GM18858 (cell line): ENCODE data around the gene HS6ST2.
"Not testable (repeated sequence)": the region's sequence is repeated elsewhere in the genome, so short reads cannot be mapped to it uniquely, and the experiment has no call there.

Experiments
- ATAC-seq: cut with Tn5 transposase; IDR thresholded peaks from one replicate; pipeline ENCODE4 v1.9.1; 2021; ENCODE audit not compliant: unreplicated experiment

The HS6ST2 gene

DNA sequence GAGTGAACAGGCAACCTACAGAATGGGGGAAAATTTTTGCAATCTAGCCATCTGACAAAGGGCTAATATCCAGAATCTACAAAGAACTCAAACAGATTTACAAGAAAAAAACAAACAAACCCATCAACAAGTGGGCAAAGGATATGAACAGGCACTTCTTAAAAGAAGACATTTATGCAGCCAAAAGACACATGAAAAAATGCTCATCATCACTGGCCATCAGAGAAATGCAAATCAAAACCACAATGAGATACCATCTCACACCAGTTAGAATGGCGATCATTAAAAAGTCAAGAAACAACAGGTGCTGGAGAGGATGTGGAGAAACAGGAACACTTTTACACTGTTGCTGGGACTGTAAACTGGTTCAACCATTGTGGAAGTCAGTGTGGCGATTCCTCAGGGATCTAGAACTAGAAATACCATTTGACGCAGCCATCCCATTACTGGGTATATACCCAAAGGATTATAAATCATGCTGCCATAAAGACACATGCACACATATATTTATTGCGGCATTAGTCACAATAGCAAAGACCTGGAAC is 13.3 kb downstream of the HS6ST2 start:
- ATAC-seq, result not testable (repeated sequence)

DNA sequence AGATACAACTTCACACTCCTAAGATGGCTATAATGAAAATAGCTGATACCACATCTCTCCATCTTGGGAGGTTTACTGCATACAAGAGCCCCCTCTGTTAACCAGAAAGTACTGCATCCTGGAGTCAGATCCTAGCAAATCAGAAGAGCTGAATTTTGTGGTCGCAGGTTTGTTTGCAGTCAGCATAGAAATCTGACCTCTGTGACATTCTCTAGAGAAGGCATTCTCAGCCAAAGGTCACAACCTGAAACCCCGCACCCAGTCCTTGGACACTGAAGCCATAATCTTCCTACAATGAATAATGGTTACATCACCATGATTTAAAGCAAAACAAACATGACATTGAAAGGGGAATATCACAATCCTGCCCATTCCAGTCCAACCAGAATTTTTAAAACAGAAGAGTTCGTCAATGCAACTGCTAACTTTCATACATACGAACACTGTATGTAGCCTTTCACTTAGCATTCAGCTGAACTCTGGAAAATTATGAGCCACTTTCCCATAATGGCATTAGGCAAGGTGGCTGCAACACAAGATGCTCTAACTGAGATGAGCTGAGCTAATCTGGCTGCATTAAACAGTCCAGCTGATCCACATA is 17.6 kb downstream of the HS6ST2 start:
- no peak for ATAC-seq

DNA sequence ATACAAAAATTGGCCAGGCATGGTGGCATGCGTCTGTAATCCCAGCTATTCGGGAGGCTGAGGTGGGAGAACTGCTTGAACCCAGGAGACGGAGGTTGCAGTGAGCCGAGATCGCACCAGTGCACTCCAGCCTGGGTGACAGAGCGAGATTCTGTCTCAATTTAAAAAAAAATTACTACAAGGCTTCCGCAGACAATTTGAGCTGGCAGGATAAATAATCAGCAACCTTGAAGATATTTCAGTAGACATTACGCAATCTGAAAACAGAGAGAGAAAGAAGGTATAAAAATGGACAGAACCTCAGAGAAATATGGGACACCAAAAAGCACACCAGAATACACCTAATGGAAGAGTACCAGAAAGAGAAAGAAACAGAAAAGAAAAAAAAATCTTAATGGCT is 25.3 kb downstream of the HS6ST2 start:
- ATAC-seq, result no peak

DNA sequence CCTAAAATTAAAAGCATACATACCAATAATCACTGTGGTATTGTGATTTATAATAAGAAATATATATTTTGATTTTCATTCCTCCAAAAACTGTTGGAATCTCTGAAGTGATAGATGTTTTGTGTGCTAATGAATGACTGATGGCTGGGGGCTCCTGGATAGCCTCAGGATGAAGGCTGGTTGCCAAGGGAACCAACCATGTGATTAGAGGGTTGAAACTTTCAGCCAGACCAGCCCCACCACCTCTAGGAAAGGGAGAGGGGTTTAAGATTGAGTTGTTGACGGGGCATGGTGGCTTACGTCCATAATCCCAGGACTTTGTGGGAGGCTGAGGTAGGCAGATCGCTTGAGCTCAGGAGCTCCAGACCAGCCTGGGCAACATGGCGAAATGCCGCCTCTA is 34.0 kb downstream of the HS6ST2 start:
- no peak for ATAC-seq

DNA sequence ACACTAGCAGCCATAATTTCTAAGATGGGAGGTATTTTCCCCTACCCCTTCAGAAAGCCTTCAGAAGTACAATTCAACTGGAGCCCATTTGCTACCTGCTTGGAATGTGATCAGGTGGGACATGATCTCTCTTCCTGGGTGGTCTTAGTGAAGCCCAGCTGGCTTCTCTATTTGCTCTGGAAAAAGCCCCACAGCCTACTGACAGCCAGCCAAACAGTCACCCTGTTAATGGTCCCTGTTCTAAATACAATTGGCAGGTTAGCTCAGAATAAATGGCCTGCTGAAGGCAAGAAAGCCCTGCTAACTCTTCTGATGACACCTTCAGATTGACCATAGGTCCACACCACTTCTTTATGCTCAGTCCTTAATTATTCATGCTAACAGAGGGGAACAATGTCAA is 39.9 kb downstream of the HS6ST2 start:
- ATAC-seq, result no peak

DNA sequence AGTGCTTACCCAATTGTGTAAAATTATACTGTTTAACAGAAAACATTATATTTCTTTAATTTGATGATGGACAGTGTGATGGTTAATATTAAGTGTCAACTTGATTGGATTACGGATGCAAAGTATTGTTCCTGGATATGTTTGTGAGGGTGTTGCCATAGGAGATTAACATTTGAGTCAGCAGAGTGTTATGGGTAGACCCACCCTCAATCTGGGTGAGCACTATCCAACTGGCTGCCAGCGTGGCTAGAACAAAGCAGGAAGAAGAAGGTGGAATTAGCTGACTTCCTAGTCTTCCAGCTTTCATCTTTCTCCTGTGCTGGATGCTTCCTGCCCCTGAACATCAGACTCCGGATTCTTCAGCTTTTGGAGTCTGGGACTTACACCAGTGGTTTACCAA is 42.1 kb downstream of the HS6ST2 start:
- no peak for ATAC-seq

DNA sequence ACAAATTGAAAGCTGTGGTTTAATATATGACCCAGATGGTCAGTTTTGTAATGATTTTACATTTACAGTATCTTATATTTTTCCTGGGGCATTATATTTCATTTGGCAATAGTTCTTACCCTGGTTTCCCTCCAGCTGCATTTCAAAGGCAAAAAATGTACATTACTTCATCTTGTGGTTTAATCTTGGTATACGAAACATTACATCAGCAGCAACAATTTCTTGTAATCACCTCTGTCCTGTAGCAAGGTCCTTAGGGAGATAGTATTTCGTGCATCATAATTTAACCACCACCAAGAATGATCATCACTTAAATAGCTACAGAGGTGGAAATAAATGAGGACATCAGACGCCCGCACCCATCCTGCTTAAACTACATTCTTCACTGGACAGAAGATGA is 48.8 kb downstream of the HS6ST2 start:
- no peak for ATAC-seq

DNA sequence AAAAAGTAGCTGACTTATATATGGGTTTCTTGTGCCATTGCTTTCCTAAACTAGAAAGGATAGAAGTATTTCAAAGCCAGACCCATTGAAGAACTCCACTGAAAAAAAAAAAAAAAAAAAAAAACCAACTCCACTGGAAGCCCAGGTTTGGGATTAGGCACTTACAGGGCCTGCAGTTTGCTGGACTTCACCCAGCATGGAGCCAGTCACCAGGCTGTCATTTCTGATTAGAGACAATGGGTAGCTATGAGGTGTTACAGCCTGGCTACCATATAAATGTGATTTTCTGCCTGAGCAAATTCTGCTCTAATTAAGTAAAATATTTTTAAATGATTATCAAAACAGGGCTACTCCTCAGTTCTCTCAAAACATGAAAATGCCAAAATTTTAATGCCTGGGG is 49.5 kb downstream of the HS6ST2 start:
- ATAC-seq, result no peak

DNA sequence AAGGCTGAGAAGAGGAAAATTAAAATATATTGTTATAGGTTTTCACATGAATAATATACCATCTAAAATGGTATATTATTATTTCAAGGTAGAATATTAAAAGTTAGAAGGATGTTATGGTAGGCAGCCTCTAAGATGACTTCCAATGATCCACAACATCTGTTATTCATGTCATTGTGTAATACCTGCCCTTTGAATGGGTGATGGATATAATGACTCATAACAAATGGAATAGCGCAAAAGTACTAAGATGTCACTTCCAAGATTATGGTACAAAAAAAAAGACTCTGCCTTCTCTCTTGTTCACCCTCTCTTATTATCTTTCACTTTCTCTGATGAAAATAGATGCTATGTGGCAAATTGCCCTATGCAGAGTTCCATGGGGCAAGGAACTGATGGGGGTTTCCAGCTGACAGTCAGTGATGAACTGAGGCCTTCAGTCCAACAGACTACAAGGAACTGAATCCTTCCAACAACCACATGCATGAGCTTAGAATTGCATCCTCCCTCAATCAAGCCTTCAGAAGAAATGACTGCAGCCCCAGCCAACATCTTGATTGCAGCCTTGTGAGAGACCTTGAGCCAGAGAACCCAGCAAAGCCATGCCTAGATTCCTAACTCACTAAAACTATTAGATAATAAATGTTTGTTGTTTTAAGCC is 57.7 kb downstream of the HS6ST2 start:
- no peak for ATAC-seq

DNA sequence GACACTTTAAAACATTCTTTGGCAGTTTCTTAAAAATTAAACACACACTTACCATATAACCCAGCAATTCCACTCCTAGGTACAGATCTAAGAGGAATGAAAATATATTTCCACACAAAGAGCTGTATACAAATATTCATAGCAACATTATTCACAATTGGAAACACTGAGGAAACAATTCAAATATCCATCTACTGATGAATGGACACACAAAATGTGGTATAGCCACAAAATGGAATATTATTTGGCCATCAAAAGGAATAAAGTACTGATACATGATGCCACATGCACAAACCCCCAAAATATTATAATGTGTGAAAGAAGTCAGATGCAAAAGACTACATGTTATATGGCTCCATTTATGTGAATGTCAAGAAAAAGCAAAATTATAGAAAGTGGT is 70.9 kb downstream of the HS6ST2 start:
- ATAC-seq, result no peak

DNA sequence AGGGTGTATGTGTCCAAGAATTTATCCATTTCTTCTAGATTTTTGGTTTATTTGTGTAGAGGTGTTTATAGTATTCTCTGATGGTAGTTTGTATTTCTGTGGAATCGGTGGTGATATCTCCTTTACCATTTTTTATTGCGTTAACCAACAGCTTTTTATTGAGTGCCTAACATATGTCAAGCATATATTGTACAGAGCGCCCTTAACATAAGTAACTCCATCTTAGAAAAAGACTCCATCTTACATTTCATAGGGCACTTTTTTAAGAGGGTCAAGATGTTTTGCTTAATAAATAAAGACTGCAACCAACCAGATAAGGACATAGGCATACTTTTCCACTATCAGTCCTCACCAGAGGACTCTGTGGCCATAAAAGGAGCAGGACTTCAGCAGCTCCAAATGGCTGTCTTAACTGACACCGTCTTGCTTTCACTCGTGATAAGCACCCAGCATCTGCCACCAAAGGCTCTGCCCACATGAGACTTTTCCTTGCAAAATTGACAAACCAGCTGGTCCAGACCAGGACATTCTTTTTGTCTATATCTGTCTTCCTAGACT is 75.0 kb downstream of the HS6ST2 start:
- no peak for ATAC-seq

DNA sequence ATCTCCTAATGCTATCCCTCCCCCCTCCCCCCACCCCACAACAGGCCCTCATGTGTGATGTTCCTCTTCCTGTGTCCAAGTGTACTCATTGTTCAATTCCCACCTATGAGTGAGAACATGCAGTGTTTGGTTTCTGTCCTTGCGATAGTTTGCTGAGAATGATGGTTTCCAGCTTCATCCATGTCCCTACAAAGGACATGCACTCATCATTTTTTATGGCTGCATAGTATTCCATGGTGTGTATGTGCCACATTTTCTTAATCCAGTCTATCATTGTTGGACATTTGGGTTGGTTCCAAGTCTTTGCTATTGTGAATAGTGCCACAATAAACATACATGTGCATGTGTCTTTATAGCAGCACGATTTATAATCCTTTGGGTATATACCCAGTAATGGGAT is 77.7 kb downstream of the HS6ST2 start:
- ATAC-seq, result not testable (repeated sequence)

DNA sequence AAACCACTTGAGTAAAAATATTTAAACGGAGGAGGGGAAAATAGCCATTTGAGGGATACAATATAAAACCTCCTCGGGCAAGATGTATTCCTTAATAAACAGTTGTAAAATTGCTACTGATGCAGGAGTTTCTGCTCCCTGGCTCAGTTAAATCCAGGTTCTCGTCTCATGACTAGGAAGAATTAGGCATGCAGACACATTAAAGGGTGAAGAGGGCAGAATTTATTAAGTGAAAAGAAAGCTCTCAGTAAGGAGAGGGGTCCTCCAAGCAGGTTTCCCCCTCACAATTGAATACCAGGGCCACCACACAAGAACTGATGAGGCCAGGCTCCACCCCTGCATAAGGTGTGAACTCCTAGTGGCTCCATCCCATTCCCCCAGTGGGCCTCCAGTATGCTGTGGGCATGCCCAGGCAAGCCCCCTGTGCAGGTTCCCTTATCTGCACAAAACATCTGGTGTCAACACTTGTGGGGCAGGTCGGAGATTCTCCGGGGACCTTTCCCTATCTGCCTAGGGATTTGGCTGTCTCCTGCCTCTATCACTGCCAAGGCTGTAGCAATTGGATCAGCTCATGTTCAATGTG is 80.4 kb downstream of the HS6ST2 start:
- no peak for ATAC-seq

DNA sequence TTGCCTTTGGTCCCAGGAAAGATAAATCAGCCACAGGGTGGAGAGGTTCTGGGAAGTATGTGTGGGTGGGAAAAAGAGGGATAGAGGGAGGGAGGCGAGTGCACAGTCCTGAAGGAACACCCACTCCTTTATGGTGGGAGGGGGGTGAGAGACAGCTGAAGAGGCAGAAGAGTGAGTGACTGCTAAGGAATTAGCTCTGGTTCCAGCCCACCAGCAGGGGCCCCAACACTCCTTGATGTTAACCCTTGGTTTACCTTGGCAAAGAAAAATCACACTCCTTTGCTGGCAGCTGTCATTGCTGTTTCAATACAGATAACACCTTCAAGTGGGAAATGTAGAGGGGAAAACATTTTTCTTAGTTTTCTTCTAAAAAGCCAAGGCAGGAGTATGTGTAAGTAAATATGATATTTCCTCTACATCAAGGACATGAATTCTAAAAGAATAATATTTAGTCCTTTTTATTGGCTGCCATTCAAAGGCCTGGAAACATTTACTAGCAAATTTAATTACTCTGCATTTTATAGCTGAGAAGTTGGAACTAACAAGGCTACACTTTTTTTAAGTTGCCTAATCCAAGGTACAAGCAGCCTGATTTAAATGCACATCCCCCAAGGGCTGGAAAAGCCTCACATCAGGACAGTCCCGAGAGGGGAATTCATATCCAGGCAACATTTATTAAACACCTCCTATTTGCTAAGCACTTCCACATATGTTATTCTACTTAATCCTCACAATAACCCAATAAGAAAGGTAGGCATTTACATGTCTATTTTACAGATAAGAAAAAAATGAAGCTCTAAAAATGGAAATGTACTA is 81.7 kb downstream of the HS6ST2 start:
- no peak for ATAC-seq

DNA sequence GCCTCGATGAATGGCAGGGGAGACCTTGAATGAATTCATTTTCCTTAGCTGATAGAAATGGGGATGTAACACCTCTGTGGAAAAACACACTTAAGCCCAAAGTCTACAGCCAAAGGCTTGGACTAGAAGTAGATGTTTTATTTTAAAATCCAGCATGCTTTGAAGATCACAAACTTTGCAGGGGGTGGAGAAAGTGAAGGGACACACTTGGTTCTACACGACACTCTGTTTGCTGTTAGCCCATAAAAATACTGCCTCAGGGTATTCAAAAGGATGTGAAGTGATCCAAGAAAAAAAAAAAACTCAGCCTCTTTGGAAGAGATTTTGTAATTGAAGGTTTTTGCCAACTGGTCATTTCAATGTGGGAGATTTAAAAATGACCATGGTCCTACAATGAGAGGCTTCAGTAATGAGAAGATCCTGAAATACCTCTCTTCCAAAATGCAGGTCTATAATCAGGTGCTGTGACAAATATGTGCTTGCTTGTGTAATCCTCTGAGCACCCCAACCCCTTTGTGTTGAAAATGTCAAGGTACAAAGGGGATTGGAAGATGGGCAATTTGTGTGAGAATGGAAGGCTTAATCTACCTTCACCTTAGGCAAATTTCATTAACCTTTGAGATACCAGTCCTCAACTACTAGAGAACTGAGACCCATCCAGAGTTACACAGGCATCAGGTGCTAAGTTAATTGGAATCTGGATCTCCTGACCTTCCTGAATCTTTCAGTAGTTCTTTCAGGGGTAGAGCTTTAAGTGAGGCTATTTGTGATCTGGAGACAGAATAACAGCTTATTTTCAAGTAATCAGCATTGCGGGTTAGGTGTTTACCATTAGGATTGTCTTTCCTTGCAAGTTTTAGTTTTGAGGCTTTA is 82.5 kb downstream of the HS6ST2 start:
- ATAC-seq, result no peak

DNA sequence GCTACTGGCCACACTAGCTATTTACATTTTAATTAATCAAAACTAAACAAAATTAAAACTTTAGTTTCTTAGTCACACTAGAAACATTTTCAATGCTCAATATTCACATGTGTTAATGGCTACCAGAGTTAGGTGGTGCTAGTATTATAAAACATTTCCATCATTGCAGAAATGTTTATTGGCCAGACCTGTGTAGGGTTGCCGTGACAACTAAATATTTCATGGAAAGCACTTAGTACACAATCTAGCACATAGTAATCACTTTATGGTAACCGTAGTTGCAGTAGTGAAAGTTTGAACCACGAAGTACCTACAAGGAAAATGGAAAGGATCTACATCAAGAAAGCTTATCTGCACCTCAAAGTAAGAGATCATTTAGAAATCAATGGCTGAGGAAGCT is 95.9 kb downstream of the HS6ST2 start:
- ATAC-seq, result no peak

DNA sequence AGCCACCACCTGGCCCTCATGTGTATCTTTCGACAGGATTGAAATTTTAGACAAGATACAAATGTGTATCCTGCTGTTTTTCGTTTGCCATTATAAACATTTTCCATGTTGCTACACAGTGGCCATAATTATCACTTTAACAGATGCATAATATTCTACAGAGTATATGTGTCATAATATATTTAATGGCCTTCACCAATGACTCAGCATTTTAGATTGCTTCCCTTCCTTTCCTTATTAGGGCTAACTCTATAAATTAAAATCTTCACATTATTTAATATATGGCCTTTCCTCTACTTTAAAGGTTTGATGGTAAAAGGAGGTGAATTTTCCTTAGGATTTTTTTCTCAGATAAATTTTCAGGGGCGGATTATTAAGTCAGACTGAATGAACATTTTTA is 97.4 kb downstream of the HS6ST2 start:
- no peak for ATAC-seq

DNA sequence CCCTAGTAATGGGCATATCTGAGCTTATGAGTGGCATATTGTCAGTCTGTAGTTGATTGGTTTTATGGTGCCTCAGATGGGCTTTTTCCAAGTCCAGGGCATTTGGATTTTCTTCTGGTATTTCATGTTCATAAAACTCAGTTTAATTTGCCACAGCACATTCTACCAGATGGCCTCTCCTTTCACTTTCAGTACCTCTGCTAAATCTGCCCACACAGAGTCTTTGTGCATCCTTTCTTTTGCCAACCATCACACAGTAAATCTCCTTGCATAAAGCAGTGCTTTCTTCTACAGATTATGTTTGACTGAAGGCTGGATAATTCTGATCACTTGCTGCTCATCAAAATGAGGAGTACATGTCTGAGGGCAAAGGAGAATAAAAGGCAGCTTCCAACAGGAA is 98.2 kb downstream of the HS6ST2 start:
- no peak for ATAC-seq

DNA sequence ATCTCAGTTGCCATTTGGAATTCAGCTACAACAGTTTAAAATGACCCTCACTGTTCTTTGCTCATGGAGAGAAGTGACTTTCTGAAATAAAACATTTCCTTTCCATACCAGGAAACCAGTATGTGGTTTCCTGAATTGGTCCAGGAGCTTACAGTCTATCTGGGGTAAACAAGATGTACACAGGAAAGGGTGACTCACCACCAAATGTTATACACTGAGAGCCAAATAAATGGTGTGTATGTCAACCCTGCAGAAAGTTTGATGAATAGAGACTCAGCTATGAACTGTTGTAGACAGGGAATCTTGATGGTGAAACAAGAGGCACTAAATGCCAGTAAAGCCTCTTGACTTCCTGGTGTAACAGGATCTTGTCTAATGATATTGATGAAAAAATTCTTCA is 100.4 kb downstream of the HS6ST2 start:
- no peak for ATAC-seq

DNA sequence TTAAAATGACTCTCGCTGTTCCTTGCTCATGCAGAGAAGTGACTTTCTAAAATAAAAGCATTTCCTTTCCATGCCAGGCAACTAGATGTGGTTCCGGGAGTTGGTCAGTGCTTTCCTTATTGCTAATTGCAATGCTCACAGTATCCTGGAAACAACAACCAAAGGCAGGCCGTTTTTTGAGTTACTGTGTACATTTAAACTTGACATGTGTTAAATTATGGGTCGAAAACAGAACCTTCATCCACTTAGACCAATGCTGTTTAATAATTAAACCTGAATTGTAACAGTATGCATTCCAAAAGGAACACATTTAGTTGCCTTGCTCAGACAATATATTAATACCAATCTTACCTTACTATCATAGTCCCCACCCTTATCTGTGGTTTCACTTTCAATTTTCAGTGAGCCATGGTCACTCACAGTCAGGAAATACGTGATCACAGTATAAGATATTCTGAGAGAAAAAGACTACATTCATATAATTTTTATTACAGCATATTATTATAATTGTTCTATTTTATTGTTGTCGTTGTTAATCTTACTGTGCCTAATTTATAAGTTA is 102.6 kb downstream of the HS6ST2 start:
- ATAC-seq, result no peak
